RWPE2 (cell line): ENCODE results near the gene CHMP3.

Experiments
- ATAC-seq: fragments of 200-7000 bp; cut with Tn5 transposase; 3 replicates; pipeline ENCODE4 v1.9.1; 2021; ENCODE audit warnings: low read depth
- DNase-seq: peaks from one replicate; pipeline ENCODE4 v3.0.0-alpha.2; 2020; ENCODE audit warnings: low spot score
- H3K27ac ChIP-seq: fragments of 450-650 bp; 2 replicates; pipeline ENCODE4 v1.5.1; 2017; ENCODE audit warnings: mild to moderate bottlenecking; ENCODE audit not compliant: poor library complexity, severe bottlenecking
- H3K27me3 ChIP-seq: fragments of 250-450 bp; sonication (Bioruptor Pico); 2 replicates; pipeline ENCODE4 v1.5.1; 2021; ENCODE audit warnings: mild to moderate bottlenecking, moderate library complexity; ENCODE audit not compliant: insufficient read depth, poor library complexity, severe bottlenecking
- H3K36me3 ChIP-seq: fragments of 250-450 bp; sonication (Bioruptor Pico); 2 replicates; pipeline ENCODE4 v1.5.1; 2020; ENCODE audit warnings: low read depth, mild to moderate bottlenecking, moderate library complexity
- H3K4me1 ChIP-seq: fragments of 250-450 bp; sonication (Bioruptor Pico); 2 replicates; pipeline ENCODE4 v1.5.1; 2021; ENCODE audit warnings: mild to moderate bottlenecking, moderate library complexity; ENCODE audit not compliant: insufficient read depth, poor library complexity, severe bottlenecking
- H3K4me3 ChIP-seq: fragments of 250-450 bp; sonication (Bioruptor Pico); 2 replicates; pipeline ENCODE4 v1.5.1; 2021; ENCODE audit warnings: mild to moderate bottlenecking, moderate library complexity; ENCODE audit not compliant: severe bottlenecking
- H3K9me3 ChIP-seq: fragments of 250-450 bp; sonication (Bioruptor Pico); 2 replicates; pipeline ENCODE4 v1.5.1; 2021; ENCODE audit warnings: mild to moderate bottlenecking, moderate library complexity; ENCODE audit not compliant: severe bottlenecking
- CTCF ChIP-seq: fragments of 450-650 bp; IDR thresholded peaks from one replicate; pipeline ENCODE4 v1.5.1; 2017; ENCODE audit warnings: mild to moderate bottlenecking, moderate library complexity; ENCODE audit not compliant: poor library complexity, severe bottlenecking

CHMP3 gene

GRCh38 chr2:86542814-86543213, 20.4 kb downstream of the CHMP3 start:
- H3K4me3 ChIP-seq, result no peak overlapping the region
- no peaks in the 10 kb centered on the region for H3K4me1 ChIP-seq

GRCh38 chr2:86541334-86541733, 21.9 kb downstream of the CHMP3 start:
- ATAC-seq (no peak), DNase-seq (no peak)

More at GRCh38 chr2:86542814-86543213, 20.4 kb downstream of the CHMP3 start:
- H3K27ac ChIP-seq, result no peak overlapping the region
- H3K36me3 ChIP-seq, result peaks cover 13% of the 10 kb centered on the region; the same call in 1 of the 2 replicates
- ATAC-seq (no peak), DNase-seq (no peak)
- no peaks in the 10 kb centered on the region for H3K9me3 ChIP-seq
- no peaks in the 10 kb centered on the region for H3K27me3 ChIP-seq
- no peak for TF ChIP-seq CTCF

GRCh38 chr2:86533589-86533988, 29.7 kb downstream of the CHMP3 start:
- ATAC-seq (no peak), DNase-seq (no peak)
- Histone ChIP-seq H3K4me3 (no peak overlapping the region), H3K9me3 (peaks cover 2% of the 10 kb centered on the region), H3K27me3 (no peaks in the 10 kb centered on the region), H3K36me3 (peaks cover 8% of the 10 kb centered on the region), H3K4me1 (no peaks in the 10 kb centered on the region), H3K27ac (no peak overlapping the region)
- TF ChIP-seq CTCF, result no peak

More at GRCh38 chr2:86541334-86541733, 21.9 kb downstream of the CHMP3 start:
- Histone ChIP-seq H3K4me1 (no peaks in the 10 kb centered on the region), H3K27ac (no peak overlapping the region), H3K9me3 (no peaks in the 10 kb centered on the region), H3K36me3 (no peaks in the 10 kb centered on the region), H3K4me3 (no peak overlapping the region), H3K27me3 (no peaks in the 10 kb centered on the region)
- no peak for TF ChIP-seq CTCF

- Histone ChIP-seq H3K4me3 (no peak overlapping the region), H3K27me3 (no peaks in the 10 kb centered on the region), H3K9me3 (peaks cover 2% of the 10 kb centered on the region), H3K36me3 (peaks cover 33% of the 10 kb centered on the region), H3K27ac (no peak overlapping the region), H3K4me1 (no peaks in the 10 kb centered on the region)
- no peak for ATAC-seq
- no peak for TF ChIP-seq CTCF
- DNase-seq, result no peak
These were observed 37.6 kb downstream of the CHMP3 start for GRCh38 chr2:86525421-86526340.

DNA sequence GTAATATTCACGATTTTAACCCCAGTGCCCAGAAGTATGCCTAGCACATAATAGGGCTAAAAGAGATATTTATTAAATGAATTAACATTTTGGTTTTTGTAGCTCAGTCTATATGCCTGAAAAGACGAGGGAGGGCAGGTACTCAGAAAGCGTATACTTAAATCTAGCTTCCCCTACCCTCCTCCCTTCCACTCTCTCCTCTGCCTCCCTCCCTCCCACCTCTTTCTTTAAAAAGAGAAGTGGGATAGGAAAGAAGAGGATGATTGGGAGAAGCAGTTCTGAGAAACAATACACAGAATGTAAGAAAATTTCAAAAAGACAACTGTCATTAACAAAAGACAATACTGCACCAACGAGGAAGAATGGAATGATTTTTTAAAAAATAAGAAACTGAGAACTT, 39.8 kb downstream of the CHMP3 start:
- Histone ChIP-seq H3K27ac (no peak overlapping the region), H3K4me3 (no peak overlapping the region), H3K4me1 (no peaks in the 10 kb centered on the region), H3K27me3 (no peaks in the 10 kb centered on the region), H3K9me3 (no peaks in the 10 kb centered on the region), H3K36me3 (peaks cover 32% of the 10 kb centered on the region)
- ATAC-seq (no peak), DNase-seq (no peak)
- no peak for TF ChIP-seq CTCF
